Stimulated activated CD4-positive, alpha-beta T cell treated with anti-CD3 and anti-CD28 coated beads, Interleukin-4, amount 100 ng/mL, for 48 hours (primary cell): ENCODE data around the gene SEMA6D.
"Not testable (repeated sequence)": the region's sequence is repeated elsewhere in the genome, so short reads cannot be mapped to it uniquely, and the experiment has no call there.

Experiments
- DNase-seq, 2 donors: peaks; one replicate each; pipeline ENCODE4 v3.0.0-alpha.2; 2020; ENCODE audit warnings: low read depth in 2 of 2

The SEMA6D gene

DNA sequence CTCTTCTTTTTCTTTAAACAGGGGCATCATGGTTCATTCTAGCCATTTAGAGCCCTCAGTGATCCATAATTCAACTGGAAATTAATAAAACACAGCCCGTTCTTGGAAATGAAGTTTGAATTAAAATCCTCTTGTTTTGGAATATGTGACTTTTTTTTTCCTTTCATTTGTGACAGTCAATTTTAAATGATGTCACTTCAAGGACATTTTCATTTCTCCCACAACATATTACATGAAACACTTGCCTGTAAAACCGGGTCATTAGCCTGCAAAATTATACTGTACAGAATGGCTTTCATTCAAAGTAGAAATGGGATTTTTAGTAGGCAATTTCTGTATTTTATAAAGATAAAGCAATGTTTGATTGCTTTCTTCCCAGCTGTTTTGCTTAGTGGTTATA, 789 bp upstream of the SEMA6D start:
- no peak for DNase-seq

DNA sequence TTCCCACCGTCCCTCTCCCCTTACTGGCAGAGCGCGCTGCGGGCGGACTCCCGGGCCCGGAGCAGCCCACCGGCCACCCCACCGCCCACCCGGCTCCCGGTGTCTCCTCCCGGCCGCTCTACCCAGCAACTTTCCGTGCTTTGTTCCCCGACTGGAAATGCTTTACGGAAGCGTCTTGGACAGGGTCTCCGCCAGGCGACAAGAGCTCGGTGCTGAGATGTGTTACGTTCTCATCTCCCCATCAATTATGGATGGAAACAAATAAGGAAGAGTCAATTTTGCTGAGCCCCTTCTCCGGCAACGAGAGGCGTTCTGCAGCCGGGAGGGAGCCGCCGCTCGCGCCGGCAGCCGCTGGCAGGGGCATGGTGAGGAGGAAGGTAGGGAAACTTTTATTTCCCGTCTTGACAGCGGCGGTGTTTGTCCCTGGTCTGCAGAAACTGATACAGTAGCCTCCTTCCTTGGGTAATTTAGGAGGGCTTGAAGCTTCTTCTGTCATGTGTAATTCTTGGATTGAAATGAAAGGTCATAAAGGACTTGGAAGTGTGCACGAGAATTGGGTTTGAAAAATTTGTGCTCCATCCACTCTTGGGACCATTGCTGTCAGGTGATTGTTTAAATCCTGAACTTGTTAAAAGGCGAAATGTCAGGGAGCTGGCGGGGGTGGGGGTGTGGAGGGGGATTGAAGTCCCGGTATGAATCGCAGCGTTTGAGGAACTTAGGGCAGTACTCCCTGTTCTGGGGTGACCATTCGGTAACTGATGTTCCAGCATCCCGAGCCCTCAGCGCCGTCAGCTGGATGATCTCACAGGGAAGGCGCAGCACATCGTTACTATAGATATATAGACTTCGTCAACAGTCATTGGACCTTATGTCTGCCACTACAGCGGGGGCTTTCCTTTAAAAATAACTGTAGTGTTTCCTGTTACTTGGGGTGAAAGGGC, 1.5 kb downstream of the SEMA6D start:
- DNase-seq, result no peak

DNA sequence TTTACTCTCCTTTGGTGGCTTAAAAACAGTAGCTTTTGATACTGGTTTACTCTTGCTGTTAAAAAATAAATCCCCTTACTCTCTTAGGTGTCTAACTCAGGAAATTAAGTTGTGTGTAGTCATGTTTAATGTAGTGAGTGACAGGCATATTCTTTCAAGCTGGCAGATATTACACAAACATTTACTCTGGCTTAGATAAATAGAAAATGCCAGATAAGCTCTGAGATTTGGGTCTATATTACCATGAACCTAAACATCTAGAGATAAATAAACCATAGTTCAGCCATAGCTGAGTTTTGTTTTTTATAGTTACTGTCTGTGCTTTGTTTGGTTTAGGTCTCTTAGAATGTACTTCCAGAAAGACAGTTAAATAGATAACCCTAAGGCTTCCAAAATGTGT, 2.4 kb downstream of the SEMA6D start:
- no peak for DNase-seq

DNA sequence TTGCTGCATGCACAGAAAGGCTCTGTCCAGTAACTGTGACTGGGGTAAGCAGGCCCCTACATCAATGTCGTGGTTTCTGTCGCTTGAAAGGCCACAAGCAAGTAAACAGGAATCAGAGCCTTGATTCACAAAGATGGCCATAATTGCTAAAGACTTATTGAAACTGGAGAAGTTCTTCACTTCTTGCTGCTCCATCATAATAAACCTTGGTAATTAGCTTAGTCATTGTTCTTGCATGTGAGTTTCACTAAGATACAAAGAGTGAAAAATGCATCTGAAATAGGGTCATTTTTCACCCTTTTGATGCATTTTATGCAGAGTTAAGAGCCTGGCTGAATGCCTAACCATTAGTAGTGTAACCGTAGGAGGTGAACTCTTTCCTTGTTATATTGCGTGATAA, 3.2 kb downstream of the SEMA6D start:
- DNase-seq, result no peak

DNA sequence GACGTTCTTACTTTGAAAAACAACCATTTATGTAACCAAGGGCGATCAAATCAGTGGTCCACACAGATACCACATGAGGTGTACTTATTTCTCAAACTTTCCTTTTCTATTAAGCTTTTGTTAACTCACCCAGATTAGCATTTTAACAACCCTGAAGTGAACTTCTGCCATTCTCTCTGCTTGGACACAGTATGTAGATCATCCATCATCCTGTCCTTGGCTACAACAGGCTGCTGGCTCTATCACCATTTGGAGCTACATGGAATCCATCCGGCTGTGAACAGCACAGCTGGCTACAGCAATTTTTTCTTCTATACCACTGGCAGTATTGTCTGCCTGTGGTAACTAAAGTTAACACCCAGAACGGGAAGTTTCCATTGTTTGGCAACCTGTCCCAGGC, 4.4 kb downstream of the SEMA6D start:
- no peak for DNase-seq

DNA sequence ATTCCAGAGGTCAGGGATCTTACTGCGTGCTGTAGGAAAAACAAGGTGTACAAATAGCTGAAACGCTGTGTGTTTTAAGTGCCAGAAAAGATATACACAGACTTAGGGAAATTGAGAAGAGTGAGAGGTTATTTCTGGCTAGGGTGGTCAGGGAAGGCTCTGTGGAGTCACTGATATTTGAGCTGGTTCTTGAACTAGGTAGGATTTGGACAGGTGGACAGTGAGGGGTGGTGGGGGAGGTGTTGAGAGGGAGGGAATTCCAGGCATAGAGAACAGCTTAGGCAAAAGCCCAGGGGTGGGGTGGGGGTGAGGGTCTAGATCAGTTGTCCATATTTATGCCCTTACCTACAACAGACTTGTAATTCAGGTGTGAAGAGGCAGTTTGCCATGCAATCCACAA, 7.0 kb downstream of the SEMA6D start:
- DNase-seq, result no peak

DNA sequence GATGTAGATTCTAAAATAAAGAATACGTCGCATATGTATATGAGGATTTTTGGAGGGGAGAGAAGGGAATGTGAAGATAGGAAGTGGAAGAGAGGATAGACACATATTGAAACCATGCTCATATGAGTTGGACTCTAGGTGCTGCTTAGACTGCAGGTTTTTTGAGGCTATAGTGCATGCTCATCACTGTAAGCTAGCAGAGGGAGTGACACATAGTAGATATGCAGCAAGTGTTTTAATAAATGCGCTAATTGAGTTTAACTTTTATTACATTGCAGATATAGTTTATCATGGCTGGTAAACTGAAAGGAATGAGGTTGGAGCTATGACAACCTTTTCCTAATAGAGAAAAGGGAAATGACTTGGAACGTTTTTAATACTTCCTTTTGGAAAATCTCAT, 7.7 kb downstream of the SEMA6D start:
- DNase-seq, result no peak

DNA sequence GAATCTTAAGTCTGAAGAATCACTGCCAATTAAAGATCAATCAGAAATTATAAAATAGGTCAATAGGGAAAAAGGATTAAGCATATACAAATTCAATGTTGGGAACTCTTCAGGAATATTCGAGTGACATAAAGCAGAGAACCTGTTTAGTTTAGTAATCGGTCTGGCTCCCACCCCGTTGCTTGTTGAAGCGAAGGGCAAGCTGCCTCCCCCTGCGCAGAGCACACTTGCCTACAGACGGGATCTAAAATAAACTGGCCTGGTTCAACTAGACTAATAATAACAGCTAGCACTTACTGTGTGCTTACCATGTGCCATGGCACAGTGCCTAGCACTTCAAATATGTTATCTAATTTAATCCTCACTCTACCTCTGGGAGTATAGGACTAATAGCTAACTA, 8.6 kb downstream of the SEMA6D start:
- DNase-seq, result no peak

DNA sequence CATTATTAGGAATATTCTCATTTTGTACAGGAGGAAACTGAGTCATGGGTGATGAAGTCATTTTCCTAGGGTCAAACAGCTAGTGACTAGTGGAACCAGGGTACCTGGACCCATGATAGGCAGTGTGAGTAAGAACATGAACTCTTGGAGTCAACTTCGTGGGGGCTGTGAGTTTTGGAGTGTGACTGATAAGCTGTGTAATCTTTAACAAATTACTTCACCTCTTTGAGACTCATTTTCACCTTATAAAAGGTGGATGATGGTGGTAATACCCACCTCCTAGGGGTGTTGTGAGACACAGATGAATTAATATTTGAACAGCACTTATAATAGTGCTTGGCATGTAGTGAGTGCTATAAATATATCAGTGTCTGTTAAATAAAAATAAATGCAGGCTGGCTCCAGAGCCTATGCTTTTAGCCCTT, 9.1 kb downstream of the SEMA6D start:
- no peak for DNase-seq

DNA sequence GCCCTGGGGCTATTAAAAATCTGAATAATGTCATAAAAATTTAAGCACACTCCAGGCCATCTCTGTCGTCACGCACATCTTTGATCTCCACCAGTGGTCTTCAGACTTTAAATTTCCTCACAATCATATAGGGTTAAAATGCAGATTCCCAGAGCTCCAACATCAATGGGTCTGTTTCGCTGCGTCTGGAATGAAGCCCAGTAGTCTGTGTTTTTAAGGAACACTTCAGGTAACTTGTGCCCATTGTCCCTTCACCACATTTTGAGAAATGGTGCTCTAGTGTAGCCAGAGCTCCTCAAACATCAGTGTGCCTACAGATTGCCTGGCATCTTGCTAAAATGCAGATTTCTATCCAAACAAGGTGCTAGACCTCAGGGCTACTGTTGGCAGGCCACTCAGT, 9.8 kb downstream of the SEMA6D start:
- no peak for DNase-seq

DNA sequence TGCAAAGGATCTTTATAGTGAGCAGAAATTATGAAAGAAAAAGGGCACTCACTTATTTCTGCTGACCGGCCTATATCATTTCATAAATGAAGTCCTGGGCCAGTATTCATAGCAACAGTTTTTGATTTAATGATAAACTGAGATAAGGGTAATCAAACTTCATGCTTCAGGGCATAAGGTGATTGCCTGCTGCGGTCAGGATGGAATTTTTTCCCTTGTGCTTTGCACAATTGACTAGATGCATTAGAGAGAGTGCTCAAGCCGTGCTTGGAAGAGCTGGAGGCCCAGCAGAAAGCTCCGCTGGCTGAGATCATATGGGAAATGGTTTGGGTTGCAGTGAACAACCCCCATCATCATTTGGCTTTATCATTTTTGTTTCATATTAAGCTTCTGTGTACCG, 10.4 kb downstream of the SEMA6D start:
- DNase-seq, result no peak

DNA sequence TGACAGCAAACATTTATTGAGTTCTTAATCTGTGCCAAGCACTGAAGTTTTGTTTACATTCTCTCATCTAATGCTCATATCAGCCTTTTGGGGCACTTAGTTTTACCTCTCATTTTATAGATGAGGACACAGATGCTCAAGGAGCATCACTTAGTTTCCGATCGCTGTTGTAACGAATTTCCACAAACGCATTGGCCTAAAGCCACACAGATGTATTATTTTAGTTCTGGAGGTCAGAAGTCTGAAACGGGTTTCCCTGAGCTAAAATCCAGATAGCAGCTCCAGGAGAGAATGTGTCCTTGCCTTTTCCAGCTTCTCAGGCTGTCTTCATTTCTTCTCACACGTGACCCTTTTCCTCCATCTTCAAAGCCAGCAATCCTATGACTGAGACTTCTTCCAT, 11.1 kb downstream of the SEMA6D start:
- no peak for DNase-seq

DNA sequence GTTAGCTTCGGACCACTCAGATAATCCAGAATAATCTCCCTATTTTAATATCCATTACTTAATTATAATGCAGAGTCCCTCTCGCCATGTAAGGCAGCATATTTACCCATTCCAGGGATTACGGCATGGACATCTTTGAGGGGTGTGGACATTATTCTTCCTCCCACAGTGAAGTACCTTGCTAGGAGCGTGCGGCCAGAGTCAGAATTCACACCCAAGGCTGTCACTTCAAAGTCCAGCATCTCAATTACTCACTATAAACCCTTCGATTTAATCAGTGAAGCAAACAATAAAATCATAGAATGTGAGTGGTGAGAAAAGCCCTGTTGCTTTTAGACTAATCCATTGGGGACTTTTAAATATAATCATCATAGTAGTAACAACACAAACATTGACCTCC, 11.6 kb downstream of the SEMA6D start:
- no peak for DNase-seq

DNA sequence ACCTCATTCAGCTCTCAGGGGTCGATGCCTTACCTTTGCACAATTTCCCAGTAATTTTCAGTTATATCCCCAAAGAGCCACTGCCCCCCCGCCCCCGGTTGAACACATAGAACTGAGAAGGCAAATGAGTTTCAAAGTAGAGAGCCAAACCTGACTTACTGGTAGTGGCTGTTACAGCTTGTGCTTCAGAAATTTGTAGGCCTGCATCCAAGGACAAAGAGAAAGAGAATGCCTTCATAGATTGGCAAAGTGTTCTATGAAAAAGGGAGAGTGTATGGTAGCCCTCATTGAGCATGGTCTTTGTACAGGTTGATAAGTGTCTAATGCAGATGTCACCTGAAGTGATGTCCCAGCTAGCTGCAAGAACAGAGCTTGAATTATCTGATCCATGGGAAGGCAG, 13.9 kb downstream of the SEMA6D start:
- no peak for DNase-seq

DNA sequence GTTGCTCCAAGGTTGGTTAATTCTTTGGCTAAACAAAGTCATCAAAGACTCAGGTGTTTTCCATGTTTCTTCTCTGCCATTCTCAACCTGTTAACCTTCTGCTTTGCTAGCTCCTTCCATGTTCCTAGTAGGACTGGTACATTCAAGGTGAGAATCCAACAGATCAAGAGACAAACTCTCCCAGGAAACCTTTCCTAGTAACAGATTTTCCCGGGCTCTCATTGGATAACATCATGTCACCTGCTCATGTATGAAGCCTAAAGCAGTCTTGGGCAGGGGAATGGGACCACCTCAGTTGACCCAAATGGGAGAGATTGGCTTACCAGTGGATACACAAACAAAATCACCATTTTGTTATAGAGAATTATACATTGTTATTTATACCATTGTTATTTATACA, 14.9 kb downstream of the SEMA6D start:
- DNase-seq, result no peak

DNA sequence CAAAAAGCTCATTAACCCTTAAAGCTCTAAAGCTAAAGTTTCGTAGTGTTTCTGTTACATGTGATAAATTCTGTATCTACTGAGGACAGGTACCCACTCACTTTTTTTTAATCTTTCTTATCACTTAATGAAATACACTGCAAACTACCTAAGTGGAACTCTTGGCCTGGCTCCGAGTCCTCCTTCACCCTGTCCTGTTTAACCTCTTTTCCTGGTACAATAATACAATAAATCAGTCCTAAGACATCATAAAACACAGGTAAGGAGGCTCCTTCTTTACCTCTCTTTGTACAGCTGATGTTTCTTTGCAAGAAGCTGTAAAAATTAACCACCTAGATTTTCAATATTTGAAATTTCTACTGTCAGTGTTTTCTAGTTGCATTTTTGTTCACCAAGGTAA, 15.8 kb downstream of the SEMA6D start:
- DNase-seq, result no peak

DNA sequence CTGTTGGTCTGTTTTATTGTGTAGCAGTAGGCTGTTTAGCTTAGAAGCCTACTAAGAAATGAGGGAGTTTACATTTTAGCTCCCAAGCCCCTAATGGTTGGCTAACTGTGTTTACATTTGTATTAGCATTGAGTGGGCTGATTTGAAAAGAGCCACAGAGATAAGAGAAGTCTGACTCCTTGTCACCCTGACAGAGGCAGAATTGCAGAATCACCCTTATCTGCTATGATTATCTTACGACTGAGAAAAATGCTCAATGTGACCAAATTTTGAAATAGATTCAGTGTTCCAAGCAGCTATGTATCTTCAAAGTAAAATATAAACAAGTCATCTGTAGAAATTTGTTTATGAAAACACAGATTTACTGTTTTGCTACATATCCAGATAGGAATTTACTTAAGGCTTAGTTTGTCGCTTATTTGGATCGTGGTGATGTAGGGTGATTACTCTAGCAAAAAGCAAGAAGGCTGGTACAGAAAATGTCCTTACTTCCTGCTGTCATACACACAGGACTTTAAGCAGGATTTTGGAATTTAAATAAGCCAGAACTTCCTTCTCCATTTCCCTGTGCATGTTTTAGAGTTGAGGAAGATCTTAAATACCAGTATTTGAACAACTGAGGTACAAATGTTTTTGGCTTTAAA, 19.0 kb downstream of the SEMA6D start:
- no peak for DNase-seq

DNA sequence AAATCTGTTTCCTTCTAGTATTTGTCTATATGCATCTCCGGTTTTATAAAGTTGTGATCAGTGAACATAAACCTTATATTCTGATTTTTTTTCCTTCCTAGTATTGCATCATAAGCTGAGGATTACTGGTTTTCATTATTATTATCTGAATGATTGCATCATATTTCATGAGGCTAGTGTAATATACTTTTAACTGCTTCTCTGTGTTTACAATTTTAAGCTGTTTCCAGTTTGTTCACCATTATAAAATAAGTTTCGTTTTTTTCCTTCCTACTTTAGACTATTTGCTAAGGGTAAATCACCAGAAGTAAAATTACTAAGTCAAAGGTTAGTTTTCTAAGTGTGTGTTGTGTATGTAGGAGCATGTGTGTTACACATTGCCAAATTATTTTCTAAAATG, 20.2 kb downstream of the SEMA6D start:
- no peak for DNase-seq

DNA sequence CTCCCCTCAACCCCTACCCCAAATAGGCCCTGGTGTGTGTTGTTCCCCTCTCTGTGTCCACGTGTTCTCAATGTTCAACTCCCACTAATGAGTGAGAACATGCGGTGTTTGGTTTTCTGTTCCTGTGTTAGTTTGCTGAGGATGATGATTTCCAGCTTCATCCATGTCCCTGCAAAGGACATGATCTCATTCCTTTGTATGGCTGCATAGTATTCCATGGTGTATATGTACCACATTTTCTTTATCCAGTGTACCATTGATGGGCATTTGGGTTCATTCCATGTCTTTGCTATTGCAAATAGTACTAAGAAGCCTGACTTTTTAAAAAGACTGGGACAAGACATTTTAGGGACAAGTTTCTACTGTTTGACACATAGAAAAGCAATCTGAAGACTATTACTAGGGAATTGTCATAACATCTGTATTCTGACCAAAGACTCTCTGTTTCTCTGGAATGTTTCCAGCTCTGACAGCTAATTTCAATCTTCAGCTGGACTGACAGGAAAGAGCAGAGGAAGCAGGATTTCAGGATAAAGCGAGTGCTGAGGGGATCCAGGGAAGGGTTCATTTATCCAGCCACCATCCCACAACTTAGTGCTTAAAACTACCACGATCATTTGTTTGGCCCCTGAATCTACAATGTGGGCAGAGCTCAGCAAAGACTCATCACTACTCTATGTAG, 21.0 kb downstream of the SEMA6D start:
- not testable (repeated sequence) for DNase-seq

DNA sequence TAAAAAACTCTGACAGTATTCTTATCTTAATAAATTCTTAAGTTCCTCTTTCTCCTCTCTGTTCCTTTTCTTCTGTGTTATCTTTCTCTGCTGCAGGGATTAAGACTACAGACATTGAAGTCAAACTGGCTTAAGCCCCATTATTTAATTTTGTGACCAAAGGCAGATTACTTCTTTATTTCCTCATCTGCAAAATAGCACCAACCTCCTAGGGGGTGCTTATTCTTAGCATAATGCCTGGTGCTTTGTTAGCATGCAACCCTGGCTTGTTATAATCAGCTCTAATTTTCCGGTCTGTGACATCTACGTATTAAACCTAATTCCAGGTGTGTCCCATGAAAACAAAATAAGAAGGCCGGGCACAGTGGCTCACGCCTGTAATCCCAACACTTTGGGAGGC, 23.8 kb downstream of the SEMA6D start:
- no peak for DNase-seq

DNA sequence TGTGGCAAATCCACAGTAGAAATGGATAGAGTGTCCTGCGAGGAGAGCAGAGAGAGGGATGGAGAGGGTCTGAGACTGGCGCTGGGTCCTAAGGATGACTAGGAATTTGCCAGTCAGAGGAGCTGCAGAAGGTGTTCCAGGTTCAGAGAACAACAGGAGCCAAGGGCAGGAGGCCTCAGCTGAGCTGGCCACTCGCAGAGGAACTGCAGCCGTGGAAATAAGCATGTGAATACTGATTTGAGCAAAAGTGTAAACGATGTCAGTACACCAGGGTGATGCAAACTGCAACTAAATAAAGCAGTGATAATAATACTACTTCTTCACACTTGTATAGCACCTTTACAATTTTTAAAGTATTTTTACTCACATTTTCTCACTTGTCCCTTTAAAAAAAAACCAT, 24.6 kb downstream of the SEMA6D start:
- DNase-seq, result no peak

DNA sequence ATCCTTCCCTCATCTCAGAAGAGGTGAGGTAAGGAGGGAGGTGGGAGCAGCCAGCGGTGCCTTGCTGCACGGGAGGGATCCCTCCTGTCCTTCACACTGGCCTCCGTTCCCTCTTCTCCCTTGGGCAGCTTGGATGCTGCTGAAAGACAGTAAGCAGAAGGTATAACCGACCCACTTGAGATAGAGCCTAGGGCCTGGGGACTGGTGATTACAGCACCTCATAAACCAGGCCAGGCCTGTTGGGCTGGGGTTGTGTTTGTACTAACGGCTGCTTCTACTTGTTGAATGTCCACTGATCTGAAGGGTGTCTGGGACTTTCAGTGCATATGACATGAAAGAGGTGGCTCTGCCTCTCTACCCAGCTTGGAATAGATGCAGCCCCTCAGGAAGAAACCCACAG, 25.0 kb downstream of the SEMA6D start:
- DNase-seq, result no peak

DNA sequence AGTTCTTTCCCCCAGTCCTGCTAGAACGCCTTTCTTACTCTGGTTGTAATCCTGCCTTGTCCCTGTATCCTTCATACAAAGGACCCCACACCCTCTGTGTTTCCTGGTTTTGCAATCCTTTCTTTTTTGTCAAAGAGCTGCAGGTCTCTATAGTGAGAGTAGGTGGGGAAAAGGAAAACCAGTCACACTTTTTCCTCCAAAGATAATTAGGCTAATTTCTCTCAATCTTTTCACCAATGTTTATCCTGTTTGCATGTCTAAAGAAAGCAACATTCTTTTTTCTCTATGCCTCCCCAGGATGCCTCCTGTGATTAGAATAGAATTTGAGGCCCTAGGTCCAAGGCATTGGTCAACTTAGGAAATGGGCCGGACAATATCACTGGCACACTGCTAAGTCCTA, 25.4 kb downstream of the SEMA6D start:
- DNase-seq, result no peak
